DMS53 (cell line): Measurements from ENCODE around the gene RPL7L1.

Experiments used
- DNase-seq: peaks from one replicate; lab custom pipeline; 2025; lab: John Stamatoyannopoulos, UW

The RPL7L1 gene

GRCh38 chr6:42933205-42933604 lies 53.8 kb downstream of the RPL7L1 start:
- no peak for DNase-seq

- DNase-seq, result no peak
Measured at GRCh38 chr6:42935322-42935721, 55.9 kb downstream of the RPL7L1 start.

GRCh38 chr6:42936398-42936797 lies 57.0 kb downstream of the RPL7L1 start:
- no peak for DNase-seq

- no peak for DNase-seq
Measured at GRCh38 chr6:42937548-42938427, 58.4 kb downstream of the RPL7L1 start.

GRCh38 chr6:42938428-42938796 lies 59.0 kb downstream of the RPL7L1 start:
- no peak for DNase-seq

GRCh38 chr6:42938987-42939809 lies 59.8 kb downstream of the RPL7L1 start:
- DNase-seq, result no peak
